HepG2 (cell line): ENCODE measurements around the gene SDK2. TPM values are rescaled to one million over a fixed set of nuclear protein-coding genes. Genes with fewer than 3 reads are reported as not detected.

Source experiments
- ATAC-seq: fragments of 200-7000 bp; cut with Tn5 transposase; 3 replicates; pipeline ENCODE4 v1.9.1; 2020; ENCODE audit warnings: mild to moderate bottlenecking, moderate library complexity
- BruUV-seq: library from RNA; stranded (reverse); fragments of 400-500 nt; replicated peaks from 2 replicates; lab custom pipeline; 2021; lab: Mats Ljungman, UMichigan
- CTCF ChIA-PET: fragments of 300-600 bp; formaldehyde crosslinking; extraction: SDS; loops from one replicate; lab custom pipeline; 2021; ENCODE audit warnings: low total read pairs, inconsistent platforms, low intra/inter-chr PET ratio; lab: Yijun Ruan, JAX
- POLR2A ChIA-PET: fragments of 350-600 bp; sonication (Branson Sonifier 250); formaldehyde crosslinking; loops from one replicate; lab custom pipeline; 2020; ENCODE audit warnings: antibody characterized with exemption, inconsistent platforms; lab: Yijun Ruan, JAX
- DNase-seq: peaks from one replicate; pipeline ENCODE4 v3.0.0-alpha.2; 2015; ENCODE audit warnings: low spot score
- FAIRE-seq: peaks from 3 replicates; lab custom pipeline; 2011; peaks lifted over from hg19 to GRCh38; lab: Jason Lieb, UNC
- H2AFZ ChIP-seq: one replicate; pipeline ENCODE4 v1.6.1; 2011; ENCODE audit warnings: low read length, inconsistent platforms
- H3K27ac ChIP-seq: fragments of 300-600 bp; 3 replicates; pipeline ENCODE4 v1.8.0; 2011; ENCODE audit warnings: mixed run types, mild to moderate bottlenecking, mixed read lengths, low read length, inconsistent platforms; ENCODE audit not compliant: insufficient read depth; ENCODE audit errors: extremely low read length
- H3K27me3 ChIP-seq, 2 experiments: fragments of 200-600 bp in 1 of 2; 2 replicates in 1 of 2; 3 replicates in 1 of 2; pipeline versions ENCODE4 v1.6.0 to v1.8.0; 2011; ENCODE audit warnings: low read length in 2 of 2, mild to moderate bottlenecking in 2 of 2, moderate library complexity in 2 of 2, inconsistent platforms in 1 of 2; ENCODE audit not compliant: insufficient read depth in 2 of 2, control insufficient read depth in 1 of 2
- H3K36me3 ChIP-seq, 2 experiments: fragments of 200-600 bp in 1 of 2; replicated peaks in 1 of 2; 2 replicates in 1 of 2; 3 replicates in 1 of 2; pipeline versions ENCODE4 v1.5.1 to v1.8.0; 2011; ENCODE audit warnings: low read length in 2 of 2, inconsistent platforms in 1 of 2; ENCODE audit not compliant: insufficient read depth in 2 of 2, control insufficient read depth in 1 of 2
- H3K4me1 ChIP-seq: 2 replicates; pipeline ENCODE4 v1.5.1; 2012; ENCODE audit warnings: low read length, inconsistent platforms; ENCODE audit not compliant: insufficient read depth
- H3K4me2 ChIP-seq: 2 replicates; pipeline ENCODE4 v1.6.0; 2011; ENCODE audit warnings: low read depth, low read length, inconsistent platforms
- H3K4me3 ChIP-seq, 3 experiments: fragments of 200-600 bp in 1 of 3; sonication (generic), shearing (Covaris generic) in 1 of 3; replicated peaks in 1 of 3; 2 replicates each; pipeline ENCODE4 v1.5.1; 2011 to 2016; ENCODE audit warnings: low read length in 3 of 3, inconsistent platforms in 2 of 3, low read depth in 2 of 3, mild to moderate bottlenecking in 2 of 3, control low read depth in 1 of 3, mixed read lengths in 1 of 3; ENCODE audit not compliant: insufficient read depth in 1 of 3
- H3K79me2 ChIP-seq: one replicate; pipeline ENCODE4 v1.6.1; 2011; ENCODE audit warnings: low read length, inconsistent platforms; ENCODE audit not compliant: insufficient read depth
- H3K9ac ChIP-seq: 2 replicates; pipeline ENCODE4 v1.6.0; 2011; ENCODE audit warnings: mild to moderate bottlenecking, low read depth, low read length, inconsistent platforms; ENCODE audit not compliant: insufficient read depth
- H3K9me3 ChIP-seq: 2 replicates; pipeline ENCODE4 v1.5.1; 2012; ENCODE audit warnings: mild to moderate bottlenecking, low read length
- H4K20me1 ChIP-seq: 2 replicates; pipeline ENCODE4 v1.6.0; 2011; ENCODE audit warnings: inconsistent platforms, mild to moderate bottlenecking, low read length, moderate library complexity; ENCODE audit not compliant: insufficient read depth
- FOSL1 ChIP-seq: sonication (generic); formaldehyde crosslinking; IDR thresholded peaks from 2 replicates; pipeline ENCODE4 v1.9.0; 2021; ENCODE audit warnings: missing genetic modification reagents, borderline replicate concordance
- FOXP1 ChIP-seq, 2 experiments: fragments of 450-650 bp in 1 of 2; IDR thresholded peaks; 2 replicates each; pipeline ENCODE4 v1.6.1; 2017 to 2018; ENCODE audit warnings: antibody characterized with exemption in 1 of 2
- KDM5A ChIP-seq: fragments of 200-600 bp; sonication (generic); IDR thresholded peaks from 2 replicates; pipeline ENCODE4 v1.7.0; 2018; ENCODE audit warnings: antibody characterized with exemption, mild to moderate bottlenecking, low read length, borderline replicate concordance
- MEIS2 ChIP-seq: sonication (generic); formaldehyde crosslinking; IDR thresholded peaks from 2 replicates; pipeline ENCODE4 v1.9.0; 2021; ENCODE audit warnings: mild to moderate bottlenecking, missing genetic modification reagents
- NBN ChIP-seq: fragments of 450-650 bp; conservative IDR thresholded peaks from 2 replicates; pipeline ENCODE4 v1.6.1; 2017
- PLRG1 ChIP-seq: fragments of 450-650 bp; conservative IDR thresholded peaks from 2 replicates; pipeline ENCODE4 v1.6.1; 2016
- PRDM4 ChIP-seq: sonication (generic); formaldehyde crosslinking; IDR thresholded peaks from 2 replicates; pipeline ENCODE4 v1.9.0; 2021; ENCODE audit warnings: missing genetic modification reagents, borderline replicate concordance
- SOX6 ChIP-seq, 2 experiments: fragments of 450-650 bp in 1 of 2; sonication (generic) in 1 of 2; formaldehyde crosslinking in 1 of 2; IDR thresholded peaks; 2 replicates each; pipeline versions ENCODE4 v1.4.0 to v1.6.1; 2017 to 2020; ENCODE audit warnings: antibody characterized with exemption in 1 of 2, mild to moderate bottlenecking in 1 of 2, missing genetic modification reagents in 1 of 2
- TRIM22 ChIP-seq: fragments of 450-650 bp; IDR thresholded peaks from 2 replicates; pipeline ENCODE4 v1.6.1; 2017
- ZFP36L1 ChIP-seq: sonication (generic); formaldehyde crosslinking; IDR thresholded peaks from 2 replicates; pipeline ENCODE4 v1.8.0; 2022; ENCODE audit warnings: mild to moderate bottlenecking, missing genetic modification reagents, moderate library complexity
- ZFX ChIP-seq: sonication (generic); formaldehyde crosslinking; IDR thresholded peaks from 2 replicates; pipeline ENCODE4 v1.4.0; 2020; ENCODE audit warnings: mild to moderate bottlenecking, low read depth, missing genetic modification reagents, moderate library complexity
- ZNF121 ChIP-seq: sonication (generic); formaldehyde crosslinking; IDR thresholded peaks from 2 replicates; pipeline ENCODE4 v1.5.0; 2020; ENCODE audit warnings: mild to moderate bottlenecking, missing genetic modification reagents
- ZNF354B ChIP-seq: sonication (generic); formaldehyde crosslinking; IDR thresholded peaks from 2 replicates; pipeline ENCODE4 v1.8.0; 2022; ENCODE audit warnings: mild to moderate bottlenecking, missing genetic modification reagents
- ZNF576 ChIP-seq: sonication (generic); formaldehyde crosslinking; IDR thresholded peaks from 2 replicates; pipeline ENCODE4 v1.4.0; 2020; ENCODE audit warnings: mild to moderate bottlenecking, missing genetic modification reagents
- ZNF589 ChIP-seq: sonication (generic); formaldehyde crosslinking; conservative IDR thresholded peaks from 2 replicates; pipeline ENCODE4 v1.8.0; 2022; ENCODE audit warnings: mild to moderate bottlenecking, moderate library complexity, missing genetic modification reagents
- ZNF710 ChIP-seq: sonication (generic); formaldehyde crosslinking; IDR thresholded peaks from 2 replicates; pipeline ENCODE4 v1.5.0; 2020; ENCODE audit warnings: mild to moderate bottlenecking, missing genetic modification reagents, borderline replicate concordance
- WGBS: methylation state at CpG from one replicate; pipeline ENCODE4 v1.1.6; 2017; ENCODE audit warnings: low lambda C conversion rate; 5-methylcytosine and 5-hydroxymethylcytosine counted together
- in situ Hi-C: cut with HindIII; loops from 2 replicates; pipeline ENCODE4 v1.10.0; 2017; ENCODE audit warnings: low pct_unique_long_range_greater_than_20kb; ENCODE audit not compliant: extremely low pct_ligation_motif_present
- intact Hi-C: fragments of 100-400 bp; cut with micrococcal nuclease; formaldehyde crosslinking; loops from one replicate; pipeline ENCODE4 v1.10.0; 2022; ENCODE audit not compliant: unreplicated experiment
- polyA plus RNA-seq, 8 experiments: library from polyadenylated mRNA; depleted of rRNA in 3 of 8; stranded (reverse) in 7 of 8; unstranded in 1 of 8; fragments of >200 nt; fragmentation: Illumina TruSeq in 4 of 8; extraction: Trizol in 4 of 8; gene quantifications; 2 replicates each; pipeline versions ENCODE4 v1.2.1 to v1.2.3, GENCODE V29; 2011 to 2016; ENCODE audit warnings: low read depth in 4 of 8, missing spikeins in 1 of 8, mixed read lengths in 1 of 8; ENCODE audit not compliant: insufficient read depth in 1 of 8
- total RNA-seq, 5 experiments: library from RNA; depleted of rRNA; stranded (reverse); fragments of >200 nt; fragmentation: Illumina TruSeq; extraction: Trizol; gene quantifications; 2 replicates each; pipeline ENCODE4 v1.2.3, GENCODE V29; 2016; ENCODE audit warnings: low read depth in 1 of 5

Gene SDK2
- total and polyA plus RNA-seq, 2 of the 13 experiments (the other 11 are each of a cell fraction or from before 2014, with no cell fraction given): not detected

- peaks cover 10 to 45% of the 10 kb centered on the region in 2 experiments for H3K27me3 ChIP-seq
- H2AFZ ChIP-seq: no peak overlapping the region
- H3K4me1 ChIP-seq: no peaks in the 10 kb centered on the region
- no peaks in the 10 kb centered on the region for H3K79me2 ChIP-seq
- DNase-seq (no peak), ATAC-seq (no peak), FAIRE-seq (no peak)
- intact Hi-C loops: no loop called here
- no peaks in the 10 kb centered on the region for H3K36me3 ChIP-seq
- in situ Hi-C loops: no loop called here
- no peak overlapping the region for H3K4me3 ChIP-seq
- no peaks in the 10 kb centered on the region for H3K9me3 ChIP-seq
- 2% methylated on average over 2 of the region's 2 CpGs for WGBS
- H4K20me1 ChIP-seq: no peaks in the 10 kb centered on the region; the same call in 1 of the 2 replicates
- H3K9ac ChIP-seq: no peak overlapping the region
- ChIA-PET CTCF (no interaction called here), POLR2A (no interaction called here)
- no peak overlapping the region for H3K4me2 ChIP-seq
- TF ChIP-seq NBN (0 out of 2 replicates have a peak, but pooled peaks have one; percentile 42), ZFP36L1 (CRISPR knock-in tag) (no peak), PLRG1 (0 out of 2 replicates have a peak, but pooled peaks have one; percentile 21), ZNF576 (CRISPR knock-in tag) (no peak), TRIM22 (peak; percentile 92; the same call in 1 of the 2 replicates), ZNF354B (CRISPR knock-in tag) (no peak), PRDM4 (CRISPR knock-in tag) (no peak), ZNF589 (CRISPR knock-in tag) (no peak), FOSL1 (CRISPR knock-in tag) (no peak), ZFX (CRISPR knock-in tag) (no peak), ZNF710 (CRISPR knock-in tag) (no peak), MEIS2 (CRISPR knock-in tag) (no peak), KDM5A (no peak), SOX6 (IDR thresholded peaks at IDR 0.05) (0 out of 2 replicates have a peak, but pooled peaks have one; percentile 43), SOX6 (CRISPR knock-in tag; IDR thresholded peaks at IDR 0.05) (no peak), ZNF121 (no peak), FOXP1 (IDR thresholded peaks at IDR 0.05) (peak; percentile 60), FOXP1 (CRISPR knock-in tag; IDR thresholded peaks at IDR 0.05) (no peak)
- no TSS peak for BruUV-seq
- no peak overlapping the region for H3K27ac ChIP-seq
Observed at GRCh38 chr17:73500414-73500999, 143.7 kb downstream of the SDK2 start.
